ENCODE data around the gene DGKI.

DNA sequence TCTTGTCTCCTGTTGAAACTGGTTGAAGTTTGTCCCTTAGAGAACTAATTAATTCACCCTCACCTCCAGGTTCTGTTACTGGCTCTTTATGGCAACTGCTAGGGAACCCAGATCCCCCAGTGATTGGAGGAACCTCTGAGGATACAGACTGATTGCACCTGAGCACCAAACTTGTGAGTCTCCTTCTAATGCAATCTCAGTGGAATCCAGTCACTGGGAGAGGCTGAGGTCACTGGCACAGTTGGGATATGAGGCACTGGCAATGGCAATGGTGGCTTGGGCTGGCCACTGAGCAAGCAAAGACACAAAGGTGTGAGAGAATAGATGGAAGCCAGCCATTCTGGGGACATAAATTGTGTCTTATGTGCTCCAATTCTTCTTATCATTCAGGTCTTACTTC is 5.3 kb upstream of the DGKI start:
- TF ChIP-seq, protein P1, sequence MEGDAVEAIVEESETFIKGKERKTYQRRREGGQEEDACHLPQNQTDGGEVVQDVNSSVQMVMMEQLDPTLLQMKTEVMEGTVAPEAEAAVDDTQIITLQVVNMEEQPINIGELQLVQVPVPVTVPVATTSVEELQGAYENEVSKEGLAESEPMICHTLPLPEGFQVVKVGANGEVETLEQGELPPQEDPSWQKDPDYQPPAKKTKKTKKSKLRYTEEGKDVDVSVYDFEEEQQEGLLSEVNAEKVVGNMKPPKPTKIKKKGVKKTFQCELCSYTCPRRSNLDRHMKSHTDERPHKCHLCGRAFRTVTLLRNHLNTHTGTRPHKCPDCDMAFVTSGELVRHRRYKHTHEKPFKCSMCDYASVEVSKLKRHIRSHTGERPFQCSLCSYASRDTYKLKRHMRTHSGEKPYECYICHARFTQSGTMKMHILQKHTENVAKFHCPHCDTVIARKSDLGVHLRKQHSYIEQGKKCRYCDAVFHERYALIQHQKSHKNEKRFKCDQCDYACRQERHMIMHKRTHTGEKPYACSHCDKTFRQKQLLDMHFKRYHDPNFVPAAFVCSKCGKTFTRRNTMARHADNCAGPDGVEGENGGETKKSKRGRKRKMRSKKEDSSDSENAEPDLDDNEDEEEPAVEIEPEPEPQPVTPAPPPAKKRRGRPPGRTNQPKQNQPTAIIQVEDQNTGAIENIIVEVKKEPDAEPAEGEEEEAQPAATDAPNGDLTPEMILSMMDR (IDR thresholded peaks at IDR 0.05; ENCODE audit: low read depth, low read length, poor library complexity, severe bottlenecking) = no peak
- TF ChIP-seq EZH2phosphoT487 (IDR thresholded peaks at IDR 0.05; ENCODE audit: borderline replicate concordance, low read length) = no peak
